SH-SY5Y (cell line): ENCODE measurements around the gene RAI14.

Experiments
- GATA2 ChIP-seq: IDR thresholded peaks from 2 replicates; pipeline ENCODE4 v1.6.1; 2011; ENCODE audit warnings: mild to moderate bottlenecking, low read depth, low read length
- GATA3 ChIP-seq: IDR thresholded peaks from 2 replicates; pipeline ENCODE4 v1.6.1; 2011; ENCODE audit warnings: low read depth, mild to moderate bottlenecking, low read length, moderate library complexity

DNA sequence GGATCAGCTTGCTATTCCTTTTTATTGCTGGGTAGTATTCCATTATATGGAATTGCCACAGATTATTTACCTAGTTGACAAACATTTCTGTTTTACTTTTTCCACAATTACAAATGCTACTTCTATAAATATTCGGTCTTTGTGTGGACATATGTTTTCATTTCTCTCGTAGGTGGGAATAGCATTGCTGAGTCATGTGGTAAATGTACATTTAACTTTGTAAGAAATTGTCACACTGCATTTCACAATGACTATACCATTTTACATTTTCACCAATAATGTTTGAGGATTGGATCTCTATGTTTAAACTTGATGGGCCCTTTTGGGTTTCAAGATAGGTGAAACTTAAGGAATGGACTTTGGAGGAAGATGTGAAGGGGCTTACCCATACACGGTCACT is 19.7 kb downstream of the RAI14 start:
- TF ChIP-seq GATA3, result no peak
- no peak for TF ChIP-seq GATA2
